ENCODE results near the gene NOP16.

Gene NOP16

DNA sequence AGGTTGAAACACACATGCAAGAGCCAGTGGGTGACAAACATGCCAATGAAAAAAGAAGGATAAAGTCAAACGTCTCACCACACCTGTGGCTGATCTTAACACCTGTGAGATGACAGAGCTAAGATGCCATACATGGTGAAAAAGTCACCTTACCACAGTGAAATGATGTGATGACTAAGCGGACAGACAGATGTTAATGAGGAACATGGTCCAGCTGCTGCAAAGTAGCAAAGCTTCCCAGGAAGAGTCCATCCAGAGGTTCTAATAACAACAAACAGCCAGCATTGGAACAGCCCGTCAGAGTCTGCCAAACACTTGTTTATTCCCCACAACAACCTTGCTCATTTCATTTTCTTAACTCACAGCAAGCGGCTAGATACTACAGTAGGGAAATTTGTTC is 28.7 kb downstream of the NOP16 start:
- no peak for DNase-seq
- Histone ChIP-seq H3K36me3 (peaks cover 49% of the 10 kb centered on the region), H3K9me3 (ENCODE audit: severe bottlenecking) (no peaks in the 10 kb centered on the region), H3K27me3 (ENCODE audit: insufficient read depth, low read depth, severe bottlenecking) (no peaks in the 10 kb centered on the region), H3K27ac (no peak overlapping the region), H3K4me3 (ENCODE audit: low read depth, low read length) (no peak overlapping the region)
- TF ChIP-seq, protein P1, sequence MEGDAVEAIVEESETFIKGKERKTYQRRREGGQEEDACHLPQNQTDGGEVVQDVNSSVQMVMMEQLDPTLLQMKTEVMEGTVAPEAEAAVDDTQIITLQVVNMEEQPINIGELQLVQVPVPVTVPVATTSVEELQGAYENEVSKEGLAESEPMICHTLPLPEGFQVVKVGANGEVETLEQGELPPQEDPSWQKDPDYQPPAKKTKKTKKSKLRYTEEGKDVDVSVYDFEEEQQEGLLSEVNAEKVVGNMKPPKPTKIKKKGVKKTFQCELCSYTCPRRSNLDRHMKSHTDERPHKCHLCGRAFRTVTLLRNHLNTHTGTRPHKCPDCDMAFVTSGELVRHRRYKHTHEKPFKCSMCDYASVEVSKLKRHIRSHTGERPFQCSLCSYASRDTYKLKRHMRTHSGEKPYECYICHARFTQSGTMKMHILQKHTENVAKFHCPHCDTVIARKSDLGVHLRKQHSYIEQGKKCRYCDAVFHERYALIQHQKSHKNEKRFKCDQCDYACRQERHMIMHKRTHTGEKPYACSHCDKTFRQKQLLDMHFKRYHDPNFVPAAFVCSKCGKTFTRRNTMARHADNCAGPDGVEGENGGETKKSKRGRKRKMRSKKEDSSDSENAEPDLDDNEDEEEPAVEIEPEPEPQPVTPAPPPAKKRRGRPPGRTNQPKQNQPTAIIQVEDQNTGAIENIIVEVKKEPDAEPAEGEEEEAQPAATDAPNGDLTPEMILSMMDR (IDR thresholded peaks at IDR 0.05; ENCODE audit: low read depth, low read length): no peak

DNA sequence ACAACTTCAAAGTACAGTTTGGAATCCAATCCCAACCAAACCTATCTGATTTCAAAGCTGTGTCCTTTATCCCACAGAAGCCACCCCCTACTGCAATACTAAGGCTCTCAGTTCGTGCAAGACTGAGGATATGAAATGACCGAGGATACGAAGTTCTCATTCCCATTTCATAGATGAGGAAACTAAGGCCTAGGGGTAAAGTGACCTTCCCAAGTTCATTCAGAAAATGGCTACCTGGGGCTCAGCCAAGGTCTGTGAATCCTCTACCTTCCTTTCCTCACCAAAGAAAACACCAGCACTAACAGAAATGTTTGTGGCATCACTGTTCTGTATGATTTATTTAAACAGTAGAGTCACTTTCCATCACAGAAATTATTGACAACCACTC is 32.2 kb downstream of the NOP16 start:
- no peak for DNase-seq
- Histone ChIP-seq H3K9me3 (ENCODE audit: severe bottlenecking) (no peaks in the 10 kb centered on the region), H3K27ac (no peak overlapping the region), H3K4me3 (ENCODE audit: low read depth, low read length) (no peak overlapping the region), H3K27me3 (ENCODE audit: insufficient read depth, low read depth, severe bottlenecking) (no peaks in the 10 kb centered on the region), H3K36me3 (peaks cover 73% of the 10 kb centered on the region)
- TF ChIP-seq, protein P1 (IDR thresholded peaks at IDR 0.05; ENCODE audit: low read depth, low read length): no peak

DNA sequence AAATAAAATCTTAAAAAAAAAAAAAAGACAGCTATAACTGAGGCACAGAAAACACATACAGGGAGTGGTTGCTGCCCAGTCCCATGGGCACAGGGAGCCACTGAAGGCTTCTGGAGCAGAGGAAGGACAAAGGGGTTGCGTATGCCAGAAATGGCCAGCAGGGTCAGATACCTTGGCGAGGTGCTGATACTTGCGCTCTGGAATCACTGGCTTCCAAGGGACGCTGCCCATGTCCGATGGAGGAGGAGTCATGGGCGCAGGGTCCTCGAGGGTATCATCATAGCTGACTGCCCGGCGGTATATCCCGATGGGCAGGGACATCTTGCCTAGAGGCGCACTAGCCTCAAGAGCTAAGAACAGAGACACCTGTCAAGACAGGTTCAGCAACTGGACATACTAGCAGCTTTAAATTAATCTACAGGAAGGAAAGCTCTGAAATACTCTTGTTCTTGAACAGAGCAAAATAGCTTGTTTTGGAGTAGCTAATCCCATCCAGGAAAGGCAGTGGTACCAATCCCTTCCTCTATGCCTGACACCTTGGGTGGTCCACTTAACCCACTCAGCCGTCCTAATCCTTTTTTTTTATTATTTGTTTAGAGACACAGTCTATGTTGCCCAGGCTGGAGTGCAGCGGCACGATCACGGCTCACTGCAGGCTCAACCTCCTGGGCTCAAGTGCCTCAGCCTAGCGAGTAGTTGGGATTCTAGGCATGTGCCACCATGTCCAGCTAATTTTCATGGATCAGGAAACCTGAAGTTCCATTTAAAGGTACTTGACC is 32.8 kb downstream of the NOP16 start:
- no peak overlapping the region for H3K27ac ChIP-seq
- TF ChIP-seq, protein P1 (IDR thresholded peaks at IDR 0.05; ENCODE audit: low read depth, low read length): peak; percentile 30; the same call in 1 of the 2 replicates
- peaks cover 76% of the 10 kb centered on the region for H3K36me3 ChIP-seq
- no peak for DNase-seq
- H3K27me3 ChIP-seq (ENCODE audit: insufficient read depth, low read depth, severe bottlenecking): no peaks in the 10 kb centered on the region
- no peak overlapping the region for H3K4me3 ChIP-seq (ENCODE audit: low read depth, low read length)
- no peaks in the 10 kb centered on the region for H3K9me3 ChIP-seq (ENCODE audit: severe bottlenecking)

DNA sequence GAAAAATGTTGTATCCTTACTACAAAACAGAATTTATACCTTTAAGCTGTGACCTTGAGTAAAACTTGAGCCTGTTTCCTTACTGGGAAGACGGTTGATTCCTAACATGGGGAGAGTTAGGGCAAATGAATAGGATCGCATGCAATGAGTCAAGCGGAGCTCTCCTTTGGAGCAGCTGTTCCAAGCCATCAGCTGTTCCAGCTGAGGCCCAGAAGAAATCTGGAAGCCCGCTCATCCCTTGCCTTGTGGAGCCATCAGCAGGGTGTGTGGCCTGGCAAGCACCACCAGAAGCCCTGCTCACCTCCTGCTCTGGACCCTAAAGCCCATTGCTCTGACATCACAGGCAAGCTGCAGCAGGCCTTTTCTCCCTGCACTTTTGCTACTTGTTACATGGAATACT is 34.9 kb downstream of the NOP16 start:
- DNase-seq: no peak
- peaks cover 84% of the 10 kb centered on the region for H3K36me3 ChIP-seq
- no peak overlapping the region for H3K27ac ChIP-seq
- TF ChIP-seq, protein P1 (IDR thresholded peaks at IDR 0.05; ENCODE audit: low read depth, low read length): no peak
- H3K4me3 ChIP-seq (ENCODE audit: low read depth, low read length): no peak overlapping the region
- H3K9me3 ChIP-seq (ENCODE audit: severe bottlenecking): no peaks in the 10 kb centered on the region
- H3K27me3 ChIP-seq (ENCODE audit: insufficient read depth, low read depth, severe bottlenecking): no peaks in the 10 kb centered on the region

DNA sequence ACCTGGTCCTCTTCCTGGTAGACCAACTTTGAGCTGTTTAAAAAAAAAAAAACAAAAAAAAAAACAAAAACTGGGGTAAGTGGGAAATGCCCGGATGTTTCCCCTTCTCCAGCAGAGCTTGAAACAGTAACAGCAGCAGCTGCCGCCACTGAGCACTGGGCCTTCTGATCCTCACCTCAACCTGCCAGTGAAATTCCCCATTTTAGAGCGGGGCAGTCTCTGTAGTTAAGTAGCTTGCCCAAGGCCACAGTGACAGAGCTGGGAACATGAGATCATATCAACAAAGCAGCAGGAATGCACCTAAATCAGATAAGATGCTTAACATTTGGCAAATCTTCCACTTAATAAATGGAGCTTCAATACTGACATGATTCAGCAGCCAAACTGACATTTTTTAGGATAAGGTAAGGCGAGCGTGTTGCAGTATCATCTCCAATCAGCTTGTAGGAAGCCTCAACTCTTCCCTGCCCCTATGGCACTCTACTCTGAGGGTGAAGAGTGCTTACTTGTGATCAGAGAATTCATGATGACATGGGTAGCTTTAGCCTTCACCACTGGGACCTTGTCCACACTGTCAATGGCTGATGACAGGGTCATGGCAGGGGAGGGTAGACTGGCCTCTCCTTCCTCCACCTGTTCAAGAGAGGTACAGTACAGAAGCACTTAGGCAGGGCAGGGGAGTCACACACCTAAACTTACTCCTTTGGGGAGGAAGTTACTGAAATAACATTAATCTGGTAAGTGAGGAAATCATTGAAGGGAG is 36.1 kb downstream of the NOP16 start:
- peaks cover 86% of the 10 kb centered on the region for H3K36me3 ChIP-seq

More for the DNA sequence above, 36.1 kb downstream of the NOP16 start:
- H3K27ac ChIP-seq: no peak overlapping the region
- H3K27me3 ChIP-seq (ENCODE audit: insufficient read depth, low read depth, severe bottlenecking): no peaks in the 10 kb centered on the region
- no peak for DNase-seq
- TF ChIP-seq, protein P1 (IDR thresholded peaks at IDR 0.05; ENCODE audit: low read depth, low read length): no peak
- H3K9me3 ChIP-seq (ENCODE audit: severe bottlenecking): no peaks in the 10 kb centered on the region
- no peak overlapping the region for H3K4me3 ChIP-seq (ENCODE audit: low read depth, low read length)
